Right atrium auricular region (tissue), 2 donors: ENCODE measurements around the gene CD79B. TPM values are rescaled to one million over a fixed set of nuclear protein-coding genes. Genes with fewer than 3 reads are reported as not detected.

Source experiments
- DNase-seq: peaks from one replicate; pipeline ENCODE4 v3.0.0-alpha.2; 2019; ENCODE audit warnings: low spot score
- H3K27ac ChIP-seq, 2 donors: fragments of 200-600 bp; sonication (generic); 1 replicate in 1 of 2; 2 replicates in 1 of 2; pipeline ENCODE4 v1.5.1; 2016 to 2019
- H3K27me3 ChIP-seq, 2 donors: fragments of 200-600 bp; sonication (generic); one replicate each; pipeline versions ENCODE4 v1.5.1 to v1.6.0; 2017 to 2019
- H3K36me3 ChIP-seq: fragments of 200-600 bp; sonication (generic); one replicate; pipeline ENCODE4 v1.5.1; 2016
- H3K4me1 ChIP-seq, 2 donors: fragments of 200-600 bp; sonication (generic); one replicate each; pipeline versions ENCODE4 v1.5.1 to v1.6.0; 2017 to 2019
- H3K4me3 ChIP-seq, 2 donors: fragments of 200-600 bp; sonication (generic); 1 replicate in 1 of 2; 2 replicates in 1 of 2; pipeline ENCODE4 v1.5.1; 2017 to 2019; ENCODE audit warnings: mild to moderate bottlenecking in 1 of 2, moderate library complexity in 1 of 2
- H3K9me3 ChIP-seq, 2 donors: fragments of 200-600 bp; sonication (generic); one replicate each; pipeline ENCODE4 v1.5.1; 2019
- total RNA-seq, 2 donors: library from RNA; depleted of rRNA; stranded (reverse); fragments of >200 nt; gene quantifications; one replicate each; pipeline ENCODE4 v1.1.0, GENCODE V29; 2016
- TF ChIP-seq, protein P1 (sequence below), 2 donors: fragments of 200-600 bp; sonication (generic); IDR thresholded peaks; one replicate each; pipeline ENCODE4 v1.5.1; 2019; ENCODE audit warnings: antibody characterized with exemption in 2 of 2

Gene CD79B
- 1 to 10 TPM; 2.2 to 7.3 TPM for total RNA-seq

GRCh38 chr17:63931981-63932561 lies at the start of gene CD79B:
TSS of gene CD79B (minus strand) at chr17:63932331. CDS start at chr17:63932261, 70 bp downstream.
- TF ChIP-seq, protein P1, sequence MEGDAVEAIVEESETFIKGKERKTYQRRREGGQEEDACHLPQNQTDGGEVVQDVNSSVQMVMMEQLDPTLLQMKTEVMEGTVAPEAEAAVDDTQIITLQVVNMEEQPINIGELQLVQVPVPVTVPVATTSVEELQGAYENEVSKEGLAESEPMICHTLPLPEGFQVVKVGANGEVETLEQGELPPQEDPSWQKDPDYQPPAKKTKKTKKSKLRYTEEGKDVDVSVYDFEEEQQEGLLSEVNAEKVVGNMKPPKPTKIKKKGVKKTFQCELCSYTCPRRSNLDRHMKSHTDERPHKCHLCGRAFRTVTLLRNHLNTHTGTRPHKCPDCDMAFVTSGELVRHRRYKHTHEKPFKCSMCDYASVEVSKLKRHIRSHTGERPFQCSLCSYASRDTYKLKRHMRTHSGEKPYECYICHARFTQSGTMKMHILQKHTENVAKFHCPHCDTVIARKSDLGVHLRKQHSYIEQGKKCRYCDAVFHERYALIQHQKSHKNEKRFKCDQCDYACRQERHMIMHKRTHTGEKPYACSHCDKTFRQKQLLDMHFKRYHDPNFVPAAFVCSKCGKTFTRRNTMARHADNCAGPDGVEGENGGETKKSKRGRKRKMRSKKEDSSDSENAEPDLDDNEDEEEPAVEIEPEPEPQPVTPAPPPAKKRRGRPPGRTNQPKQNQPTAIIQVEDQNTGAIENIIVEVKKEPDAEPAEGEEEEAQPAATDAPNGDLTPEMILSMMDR (IDR thresholded peaks at IDR 0.05), result no peak
- Histone ChIP-seq H3K4me1 (peaks cover 0 to 20% of the 10 kb centered on the region in 2 donors), H3K4me3 (peak within 1 kb of the TSS; percentile 14 to 23), H3K9me3 (no peaks in the 10 kb centered on the region), H3K27me3 (no peaks in the 10 kb centered on the region), H3K36me3 (no peaks in the 10 kb centered on the region), H3K27ac (peak within 1 kb of the TSS; percentile 32 to 71)
- DNase-seq, result no peak

DNA sequence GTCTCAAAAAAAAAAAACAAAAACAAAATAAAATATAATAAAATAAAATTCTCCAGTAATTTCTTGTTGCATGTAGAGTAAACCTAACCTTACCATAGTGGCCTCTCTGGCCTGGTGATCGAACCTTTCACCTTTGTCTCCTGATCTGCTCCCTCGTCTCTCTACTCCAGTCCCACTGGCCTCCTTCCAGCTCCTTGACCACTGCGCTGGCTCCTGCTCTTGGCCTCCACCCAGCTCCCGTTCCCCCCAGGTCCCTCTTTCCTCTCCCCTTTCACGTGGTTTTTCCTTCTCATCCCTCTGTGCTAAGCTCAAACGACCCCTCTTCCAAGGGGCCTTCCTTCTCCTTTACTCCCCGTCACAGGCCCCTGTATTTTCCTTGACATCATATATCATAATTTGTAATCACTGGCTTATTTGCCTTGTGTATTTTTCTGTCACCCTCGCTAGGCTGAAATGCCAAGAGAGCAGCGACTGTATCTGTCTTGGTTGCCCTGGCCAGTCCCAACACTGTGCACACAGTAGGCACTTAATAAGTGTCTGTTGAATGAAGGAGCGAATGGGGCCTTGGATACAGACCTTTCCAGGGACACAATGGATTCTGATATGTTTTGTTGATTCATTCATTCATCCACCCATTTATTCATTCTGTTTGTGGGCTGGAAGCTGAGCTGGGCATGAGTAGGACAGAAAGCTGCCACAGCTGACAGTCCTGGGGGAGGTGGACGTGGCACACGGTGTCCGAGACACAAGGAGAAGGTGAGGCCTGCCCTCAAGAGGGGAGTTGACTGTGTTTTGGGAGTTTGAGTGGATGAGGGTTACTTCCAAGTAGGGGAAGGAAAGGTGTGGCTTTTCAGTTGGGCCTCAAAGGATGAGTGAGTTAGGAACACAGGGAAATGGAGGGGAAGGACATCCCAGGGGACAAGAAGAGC lies 46.4 kb upstream of the CD79B start:
- no peaks in the 10 kb centered on the region for H3K36me3 ChIP-seq
- H3K4me1 ChIP-seq, result peaks cover 0 to 50% of the 10 kb centered on the region in 2 donors
- no peak overlapping the region for H3K4me3 ChIP-seq
- DNase-seq, result no peak
- H3K9me3 ChIP-seq, result no peaks in the 10 kb centered on the region
- no peaks in the 10 kb centered on the region for H3K27me3 ChIP-seq
- H3K27ac ChIP-seq, result peak overlapping the region; percentile 39 to 63
- TF ChIP-seq, protein P1 (IDR thresholded peaks at IDR 0.05), result no peak

- TF ChIP-seq, protein P1 (IDR thresholded peaks at IDR 0.05), result no peak
- Histone ChIP-seq H3K9me3 (no peaks in the 10 kb centered on the region), H3K4me3 (no peak overlapping the region), H3K27ac (no peak overlapping the region), H3K4me1 (peaks cover 0 to 42% of the 10 kb centered on the region in 2 donors), H3K36me3 (no peaks in the 10 kb centered on the region), H3K27me3 (no peaks in the 10 kb centered on the region)
- no peak for DNase-seq
Measured at GRCh38 chr17:63976702-63977101, 44.6 kb upstream of the CD79B start.

- Histone ChIP-seq H3K4me3 (no peak overlapping the region), H3K27ac (no peak overlapping the region), H3K36me3 (no peaks in the 10 kb centered on the region), H3K27me3 (no peaks in the 10 kb centered on the region), H3K4me1 (peaks cover 0 to 35% of the 10 kb centered on the region in 2 donors), H3K9me3 (no peaks in the 10 kb centered on the region)
- DNase-seq, result no peak
- TF ChIP-seq, protein P1 (IDR thresholded peaks at IDR 0.05), result no peak
Measured at GRCh38 chr17:63975541-63976092, 43.5 kb upstream of the CD79B start.

DNA sequence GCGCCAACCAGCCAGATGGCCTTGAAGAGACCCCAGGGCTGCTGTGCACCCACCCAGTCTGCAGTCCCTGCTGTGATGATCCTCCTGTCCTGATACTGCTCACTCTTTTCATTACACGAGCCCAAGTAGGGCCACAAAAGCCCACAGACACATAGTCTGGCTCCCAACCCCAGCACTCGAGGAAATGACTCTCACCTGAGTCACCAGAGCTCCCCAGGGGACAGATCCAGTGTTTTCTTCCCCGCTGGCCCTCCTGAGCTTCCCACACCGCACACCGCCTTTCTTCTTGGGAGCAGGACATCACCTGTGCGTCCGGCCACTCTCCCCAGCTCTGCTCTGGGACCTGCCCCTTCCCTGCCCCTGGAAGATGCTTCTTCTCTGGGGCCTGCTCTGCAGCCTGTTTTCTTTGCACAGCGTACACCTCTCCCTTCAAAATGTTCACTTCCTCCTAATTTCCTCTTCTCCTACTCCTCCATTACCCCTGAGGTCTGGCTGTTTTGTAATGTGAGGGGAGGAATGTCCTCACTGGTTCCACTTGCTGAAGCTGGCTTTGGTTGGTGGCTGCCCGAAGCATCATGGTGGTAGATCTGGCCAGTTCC lies 42.6 kb upstream of the CD79B start:
- Histone ChIP-seq H3K36me3 (no peaks in the 10 kb centered on the region), H3K4me1 (peaks cover 0 to 26% of the 10 kb centered on the region in 2 donors), H3K4me3 (no peak overlapping the region), H3K27me3 (no peaks in the 10 kb centered on the region), H3K9me3 (no peaks in the 10 kb centered on the region), H3K27ac (no peak overlapping the region)
- no peak for DNase-seq
- TF ChIP-seq, protein P1 (IDR thresholded peaks at IDR 0.05), result no peak
